DMS153 (cell line): Measurements from ENCODE around the gene CT47A1.
"Not testable (repeated sequence)": the region's sequence is repeated elsewhere in the genome, so short reads cannot be mapped to it uniquely, and the experiment has no call there.

Experiments used
- DNase-seq: peaks from one replicate; lab custom pipeline; 2025; lab: John Stamatoyannopoulos, UW

Gene CT47A1

DNA sequence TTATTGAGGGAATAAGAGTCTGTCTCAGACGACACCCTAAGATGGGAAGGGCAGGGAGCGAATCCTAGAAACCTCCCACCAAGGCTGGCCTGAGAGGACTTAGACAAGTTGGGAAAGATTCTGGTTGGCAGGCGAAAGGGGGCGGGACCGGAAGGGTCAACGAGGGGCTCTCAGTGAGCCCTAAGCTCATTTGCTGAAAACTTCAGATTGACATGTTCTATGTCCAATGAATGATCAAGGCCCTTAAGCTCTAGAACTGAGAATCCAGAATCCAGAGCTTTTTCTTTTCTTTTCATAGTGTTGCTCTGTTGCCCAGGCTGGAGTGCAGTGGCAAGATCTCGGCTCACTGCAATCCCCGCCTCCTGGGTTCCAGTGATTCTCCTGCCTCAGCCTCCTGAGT lies at the start of gene CT47A1:
Gene CT47A1, minus strand, starts transcription at position 101 of the 400 bp plus-strand sequence. CDS start 231 bp downstream, outside the sequence.
- not testable (repeated sequence) for DNase-seq

DNA sequence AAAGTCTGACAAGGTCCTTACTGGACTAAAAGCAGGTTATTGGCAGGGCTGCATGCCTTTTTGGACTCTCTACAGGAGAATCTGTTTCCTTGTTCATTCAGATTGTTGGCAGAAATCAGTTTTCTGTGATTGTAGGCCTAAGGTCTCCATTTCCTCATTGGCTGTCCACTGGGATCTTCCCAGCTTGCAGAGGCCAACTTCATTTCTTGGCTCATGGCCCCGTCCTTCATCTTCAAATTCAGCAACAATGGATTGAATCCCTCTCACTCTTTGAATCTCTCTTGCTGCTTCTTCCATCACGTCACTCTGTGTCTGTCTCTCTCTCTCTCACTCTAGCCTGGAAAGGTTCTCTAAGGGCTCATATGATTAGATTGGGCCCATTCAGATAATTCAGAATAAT lies 47.0 kb upstream of the CT47A1 start:
- no peak for DNase-seq

DNA sequence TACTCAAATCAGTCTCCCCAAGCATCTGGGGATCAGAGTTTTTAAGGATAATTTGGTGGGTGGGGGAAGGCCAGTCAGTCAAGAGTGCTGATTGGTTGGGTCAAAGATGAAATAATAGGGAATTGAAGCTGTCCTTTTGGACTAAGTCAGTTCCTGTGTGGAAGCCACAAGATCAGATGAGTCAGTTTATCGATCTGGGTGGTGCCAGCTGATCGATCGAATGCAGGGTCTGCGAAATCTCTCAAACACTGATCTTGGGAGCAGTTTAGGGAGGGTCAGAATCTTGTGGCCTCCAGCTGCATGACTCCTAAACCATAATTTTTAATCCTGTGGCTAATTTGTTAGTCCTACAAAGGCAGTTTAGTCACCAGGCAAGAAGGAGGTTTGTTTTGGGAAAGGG lies 44.5 kb upstream of the CT47A1 start:
- DNase-seq = no peak

DNA sequence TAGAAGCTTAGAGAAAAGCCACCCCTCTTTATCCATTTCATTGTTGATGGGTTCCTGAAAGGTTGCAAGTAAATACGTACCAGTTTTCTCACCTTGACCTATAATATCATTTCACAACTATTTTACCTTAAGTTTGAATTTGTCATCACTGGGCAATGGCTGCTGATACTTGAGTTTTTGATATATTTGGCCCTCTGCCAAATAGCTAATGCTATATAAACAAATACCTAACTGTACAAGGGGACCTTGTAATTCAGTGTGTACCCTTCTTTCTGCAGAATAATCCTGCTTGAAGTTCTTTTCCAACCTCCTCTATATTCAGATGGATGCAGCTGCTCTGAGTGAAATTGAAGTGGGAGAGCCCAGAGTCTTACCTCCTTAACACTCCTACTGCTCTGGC lies 42.9 kb upstream of the CT47A1 start:
- DNase-seq = no peak

DNA sequence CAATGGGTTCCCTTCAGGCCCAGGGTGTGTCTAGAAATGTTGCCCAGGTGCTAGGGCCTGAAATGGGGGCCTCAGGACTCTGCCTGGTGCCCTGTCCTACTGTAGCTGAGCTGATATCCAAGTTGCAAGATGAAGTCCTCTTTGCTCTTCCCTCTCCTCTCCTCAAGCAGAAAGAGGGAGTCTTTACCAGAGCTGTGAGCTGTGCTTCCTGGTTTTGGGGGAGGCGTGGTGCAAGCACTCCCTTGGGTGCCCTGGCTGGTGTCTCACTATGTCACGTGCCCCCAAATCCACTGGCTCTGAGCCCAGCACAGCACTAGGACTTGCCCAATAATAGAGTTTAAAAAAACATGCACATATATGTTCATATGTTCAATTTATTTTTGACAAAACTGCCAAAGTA lies 29.3 kb upstream of the CT47A1 start:
- no peak for DNase-seq

DNA sequence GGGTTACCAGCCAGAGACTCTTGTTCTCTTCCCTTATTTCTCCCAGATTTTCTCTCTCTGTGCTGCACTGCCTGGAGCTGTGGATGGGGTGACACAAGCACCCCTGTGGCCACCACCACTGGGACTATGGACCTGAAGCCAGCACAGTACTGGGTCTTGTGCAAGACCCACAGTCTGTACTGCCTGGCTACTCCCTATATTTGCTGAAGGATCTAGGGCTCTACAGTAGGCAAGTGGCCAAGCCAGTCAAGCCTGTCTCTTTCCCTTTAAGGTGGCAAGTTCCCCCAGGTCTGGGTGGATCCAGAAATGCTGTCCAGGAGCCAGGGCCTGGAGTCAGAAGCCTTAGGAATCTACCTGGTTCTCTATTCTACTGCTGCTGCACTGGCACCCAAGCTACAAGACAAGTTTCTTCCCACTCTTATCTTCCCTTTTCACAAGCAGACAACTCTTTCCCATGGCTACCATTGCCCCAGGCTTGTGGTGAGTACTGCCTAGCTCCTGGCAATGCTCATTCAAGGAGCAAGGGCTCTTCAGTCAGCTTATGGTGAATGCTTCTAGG lies 28.4 kb upstream of the CT47A1 start:
- no peak for DNase-seq

DNA sequence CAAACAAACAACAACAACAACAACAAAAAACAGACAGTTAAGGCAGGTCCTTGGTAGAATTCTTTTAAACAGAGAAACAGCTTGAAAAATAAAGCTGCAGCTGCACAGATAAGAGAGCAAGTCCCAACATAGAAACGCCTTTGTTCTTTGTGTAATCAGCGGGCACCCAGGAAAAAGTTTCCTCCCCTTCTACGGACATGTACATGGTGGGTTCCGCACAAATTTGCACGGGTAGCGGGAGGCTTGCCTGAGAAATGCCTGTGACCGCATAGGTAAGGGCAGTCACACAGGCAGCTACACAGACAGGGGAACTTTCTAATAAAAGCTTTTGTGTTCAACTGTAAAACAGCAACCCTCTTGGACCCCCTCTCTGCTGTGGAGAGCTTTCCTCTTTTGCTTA lies 25.7 kb upstream of the CT47A1 start:
- DNase-seq = no peak

DNA sequence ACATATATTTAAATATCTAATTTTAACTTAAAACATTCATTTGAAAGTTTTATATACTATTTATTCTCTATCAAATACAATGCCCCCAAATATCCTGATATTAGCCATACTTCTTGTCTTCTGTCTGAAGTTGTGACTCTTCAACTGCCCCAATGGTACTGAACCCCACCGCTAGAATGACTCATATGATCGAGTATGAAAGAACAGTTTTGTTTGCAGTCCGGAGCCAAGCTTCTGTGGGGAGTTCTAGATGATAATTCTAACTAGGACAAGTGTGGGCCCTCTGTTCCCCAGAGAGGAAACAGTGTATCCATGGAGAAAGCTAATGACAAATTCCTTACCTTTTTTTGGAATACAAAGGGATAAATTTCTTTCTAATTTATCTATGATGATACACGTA lies 24.7 kb upstream of the CT47A1 start:
- no peak for DNase-seq

DNA sequence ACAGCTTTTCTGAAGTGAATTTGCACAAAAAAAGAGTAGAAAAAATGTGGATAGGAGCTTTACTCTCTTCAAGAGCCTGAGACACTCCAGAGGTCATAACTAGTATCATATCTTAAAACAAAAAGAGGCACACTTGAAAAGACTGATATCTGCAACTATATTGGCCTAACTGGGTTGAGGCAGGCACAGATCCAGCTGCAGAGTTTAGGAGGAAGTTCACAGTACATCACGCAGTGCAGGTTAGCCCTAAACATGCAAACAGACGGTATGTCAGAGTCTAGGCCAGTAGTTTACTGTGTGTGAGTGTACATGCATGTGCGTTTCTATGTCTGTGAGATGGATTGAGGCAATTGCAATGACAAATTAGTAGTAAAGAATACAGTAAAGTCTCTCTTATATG lies 24.2 kb upstream of the CT47A1 start:
- no peak for DNase-seq

DNA sequence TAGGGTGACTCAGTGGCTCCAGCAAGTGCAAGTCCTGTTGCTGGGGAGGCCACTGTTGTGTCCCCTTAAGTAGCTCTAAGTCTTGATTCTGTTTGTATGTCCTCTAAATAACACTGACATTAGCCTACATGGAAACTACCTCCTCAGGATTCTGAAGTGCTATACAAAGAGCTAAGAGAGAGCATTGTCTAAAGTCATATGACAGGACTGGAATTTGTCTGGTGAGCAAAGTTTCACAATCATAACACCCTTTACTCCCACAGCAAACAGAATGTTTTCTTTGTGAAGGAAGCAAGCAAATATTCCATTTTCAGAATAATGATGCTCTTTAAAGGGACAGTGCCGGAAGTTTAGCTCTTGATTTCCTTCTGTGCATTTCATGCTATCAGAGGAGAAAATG lies 23.4 kb upstream of the CT47A1 start:
- DNase-seq = no peak

DNA sequence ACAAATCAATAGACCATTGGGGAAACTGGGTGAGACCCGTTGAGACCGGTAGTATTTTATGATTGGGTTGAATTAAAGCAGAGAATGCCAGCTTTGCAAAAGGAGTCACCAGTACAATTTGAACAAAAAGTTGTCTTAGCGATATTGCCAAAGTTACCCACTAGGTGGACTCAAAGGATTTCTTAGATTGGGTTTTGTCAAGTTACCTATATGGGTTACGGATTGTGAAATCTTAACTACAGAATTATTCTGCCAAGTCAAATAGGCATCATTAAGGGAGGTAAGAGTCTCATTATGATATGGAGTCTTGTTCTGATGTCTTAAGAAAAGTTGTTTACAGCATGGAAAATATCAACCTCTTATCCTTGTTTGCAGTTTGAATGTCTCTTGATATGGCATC lies 15.0 kb upstream of the CT47A1 start:
- DNase-seq = peak; percentile 15

DNA sequence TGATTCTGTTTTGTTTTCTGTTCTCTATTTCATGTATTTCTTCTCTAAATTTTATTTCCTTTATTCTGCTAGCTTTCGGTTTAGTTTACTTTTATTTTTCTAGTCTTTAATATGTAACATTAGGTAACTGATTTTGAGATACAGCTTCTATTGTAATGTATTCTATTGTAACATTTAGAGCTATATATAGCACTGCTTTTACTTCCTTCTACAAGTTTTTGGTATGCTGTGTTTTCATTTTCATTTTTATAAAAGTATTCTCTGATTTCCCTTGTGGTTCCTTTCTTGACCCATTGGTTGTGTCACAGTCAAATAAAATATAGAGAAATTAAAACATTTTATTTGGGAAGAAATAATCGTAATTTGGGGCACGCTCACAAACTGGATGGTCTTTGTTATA lies 13.9 kb upstream of the CT47A1 start:
- no peak for DNase-seq

DNA sequence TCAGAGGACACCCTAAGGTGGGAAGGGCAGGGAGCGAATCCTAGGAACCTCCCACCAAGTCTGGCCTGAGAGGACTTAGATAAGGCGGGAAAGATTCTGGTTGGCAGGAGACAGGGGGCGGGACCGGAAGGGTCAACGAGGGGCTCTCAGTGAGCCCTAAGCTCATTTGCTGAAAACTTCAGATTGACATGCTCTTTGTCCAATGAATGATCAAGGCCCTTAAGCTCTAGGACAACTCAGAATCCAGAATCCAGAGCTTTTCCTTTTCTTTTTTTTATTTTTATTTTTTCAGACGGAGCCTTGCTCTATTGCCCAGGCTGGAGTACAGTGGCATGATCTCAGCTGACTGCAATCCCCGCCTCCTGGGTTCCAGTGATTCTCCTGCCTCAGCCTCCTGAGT lies 29.1 kb downstream of the CT47A1 start, which contains the start of gene CT47A7:
Gene CT47A7, minus strand, starts transcription at position 101 of the 400 bp plus-strand sequence. CDS start 255 bp downstream, outside the sequence.
- not testable (repeated sequence) for DNase-seq
